NCI-H128 (cell line): Measurements from ENCODE around the gene FEN1.

Experiments used
- DNase-seq: peaks from one replicate; lab custom pipeline; 2025; ENCODE audit not compliant: unreplicated experiment; lab: John Stamatoyannopoulos, UW

The FEN1 gene

DNA sequence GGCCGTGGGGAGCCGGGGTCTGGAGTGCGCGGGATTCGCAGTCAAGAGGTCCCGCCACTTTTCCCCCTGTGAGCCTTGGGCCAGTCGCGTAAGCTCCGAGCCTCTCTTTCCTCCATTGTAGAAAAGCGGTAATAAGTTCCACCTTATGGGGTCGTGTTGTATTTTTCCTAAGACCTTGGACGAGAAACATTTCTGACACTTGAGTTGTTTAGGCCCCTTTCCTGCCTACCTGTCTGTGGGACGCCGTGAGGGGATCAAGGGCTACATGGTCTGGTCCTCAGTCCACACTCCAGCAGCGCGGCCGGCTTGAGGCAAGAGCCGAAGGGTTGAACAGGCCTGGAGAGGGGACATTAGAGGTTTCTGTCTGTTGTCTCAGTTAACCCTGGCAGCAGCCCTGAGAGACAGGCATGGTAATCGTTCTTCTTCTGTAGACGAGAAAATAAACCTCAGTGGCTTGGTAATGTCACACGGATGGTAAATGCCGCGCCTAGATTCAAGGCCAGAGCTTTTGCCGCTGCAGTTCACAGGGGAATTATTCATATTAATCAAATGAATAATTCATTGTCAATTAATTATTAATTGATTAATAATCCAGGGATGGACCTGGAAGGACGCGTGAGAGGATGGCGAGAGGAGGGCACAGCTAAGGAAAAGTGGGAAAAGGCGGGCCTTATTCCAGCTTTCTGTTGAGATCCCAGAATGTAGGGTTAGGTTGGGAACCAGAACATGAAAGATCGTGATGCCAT lies 545 bp downstream of the FEN1 start:
- no peak for DNase-seq

DNA sequence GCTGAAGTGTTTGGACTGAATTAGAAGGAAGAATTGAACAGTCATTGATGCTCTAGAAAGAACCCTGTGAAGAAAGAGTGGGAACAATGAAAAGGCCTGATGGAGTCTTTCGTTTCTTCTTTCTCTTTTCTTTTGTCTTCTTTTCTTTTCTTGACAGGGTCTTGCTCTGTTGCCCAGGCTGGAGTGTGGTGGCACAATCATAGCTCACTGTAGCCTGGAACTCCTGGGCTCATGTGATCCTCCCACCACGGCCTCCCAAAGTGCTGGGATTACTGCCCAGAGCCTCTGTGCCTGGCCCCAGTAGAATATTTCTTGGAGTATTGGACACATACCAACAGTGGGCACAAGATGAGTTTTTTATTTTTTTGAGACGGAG lies 1.1 kb downstream of the FEN1 start:
- no peak for DNase-seq

DNA sequence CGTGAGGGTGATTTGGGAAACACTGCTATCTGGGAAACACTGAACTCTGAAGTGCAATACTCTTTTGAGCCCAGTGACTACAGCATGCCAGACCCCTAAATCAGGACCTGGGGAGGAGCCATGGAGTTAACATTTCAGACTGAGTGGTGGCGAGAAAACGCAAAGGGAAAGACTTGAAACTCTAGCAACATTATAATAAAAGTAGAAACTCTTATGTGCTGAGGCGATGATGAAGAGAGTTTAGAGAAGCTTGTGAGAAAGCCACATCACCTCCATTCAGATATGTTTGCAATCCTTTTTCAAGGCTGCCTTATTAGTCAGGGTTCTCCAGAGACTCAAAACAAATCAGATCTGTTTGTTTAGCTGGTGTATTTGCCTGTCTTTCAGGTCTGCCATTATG lies 1.9 kb downstream of the FEN1 start:
- no peak for DNase-seq

DNA sequence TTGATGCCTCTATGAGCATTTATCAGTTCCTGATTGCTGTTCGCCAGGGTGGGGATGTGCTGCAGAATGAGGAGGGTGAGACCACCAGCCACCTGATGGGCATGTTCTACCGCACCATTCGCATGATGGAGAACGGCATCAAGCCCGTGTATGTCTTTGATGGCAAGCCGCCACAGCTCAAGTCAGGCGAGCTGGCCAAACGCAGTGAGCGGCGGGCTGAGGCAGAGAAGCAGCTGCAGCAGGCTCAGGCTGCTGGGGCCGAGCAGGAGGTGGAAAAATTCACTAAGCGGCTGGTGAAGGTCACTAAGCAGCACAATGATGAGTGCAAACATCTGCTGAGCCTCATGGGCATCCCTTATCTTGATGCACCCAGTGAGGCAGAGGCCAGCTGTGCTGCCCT lies 2.7 kb downstream of the FEN1 start:
- DNase-seq = no peak

DNA sequence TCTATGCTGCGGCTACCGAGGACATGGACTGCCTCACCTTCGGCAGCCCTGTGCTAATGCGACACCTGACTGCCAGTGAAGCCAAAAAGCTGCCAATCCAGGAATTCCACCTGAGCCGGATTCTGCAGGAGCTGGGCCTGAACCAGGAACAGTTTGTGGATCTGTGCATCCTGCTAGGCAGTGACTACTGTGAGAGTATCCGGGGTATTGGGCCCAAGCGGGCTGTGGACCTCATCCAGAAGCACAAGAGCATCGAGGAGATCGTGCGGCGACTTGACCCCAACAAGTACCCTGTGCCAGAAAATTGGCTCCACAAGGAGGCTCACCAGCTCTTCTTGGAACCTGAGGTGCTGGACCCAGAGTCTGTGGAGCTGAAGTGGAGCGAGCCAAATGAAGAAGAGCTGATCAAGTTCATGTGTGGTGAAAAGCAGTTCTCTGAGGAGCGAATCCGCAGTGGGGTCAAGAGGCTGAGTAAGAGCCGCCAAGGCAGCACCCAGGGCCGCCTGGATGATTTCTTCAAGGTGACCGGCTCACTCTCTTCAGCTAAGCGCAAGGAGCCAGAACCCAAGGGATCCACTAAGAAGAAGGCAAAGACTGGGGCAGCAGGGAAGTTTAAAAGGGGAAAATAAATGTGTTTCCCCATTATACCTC lies 3.3 kb downstream of the FEN1 start:
- no peak for DNase-seq

DNA sequence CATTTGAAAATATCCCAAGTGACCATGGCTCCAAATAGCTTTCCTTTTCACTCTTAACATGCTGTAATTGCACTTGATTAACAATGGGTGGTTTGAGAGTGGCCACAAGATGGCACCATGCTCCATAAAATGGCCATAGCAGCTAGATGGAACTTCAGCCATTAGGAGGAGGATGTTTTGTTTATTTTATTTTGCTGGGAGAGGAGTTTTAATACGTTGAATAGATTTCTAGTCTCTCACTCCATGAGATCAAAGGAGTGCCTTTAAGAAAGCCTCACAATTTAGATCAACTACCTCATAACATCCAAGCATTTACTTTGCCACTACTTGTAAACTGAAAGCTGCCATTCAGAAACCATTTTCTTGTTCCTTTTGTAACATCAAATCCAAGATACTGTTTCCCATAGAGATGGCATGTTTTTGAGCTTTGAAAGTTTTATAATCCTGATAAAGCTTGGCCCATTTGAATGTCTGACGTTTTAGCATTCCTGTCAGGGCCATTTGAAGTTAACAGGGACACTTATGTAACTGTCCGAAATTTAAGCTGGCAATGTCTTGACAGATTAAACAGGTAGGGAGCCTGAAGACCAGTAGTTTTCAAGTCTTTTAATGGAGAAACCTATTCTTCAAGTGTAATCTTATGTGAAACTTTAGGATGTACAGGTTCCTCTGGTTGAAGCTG lies 4.7 kb downstream of the FEN1 start:
- peak; percentile 44 for DNase-seq

DNA sequence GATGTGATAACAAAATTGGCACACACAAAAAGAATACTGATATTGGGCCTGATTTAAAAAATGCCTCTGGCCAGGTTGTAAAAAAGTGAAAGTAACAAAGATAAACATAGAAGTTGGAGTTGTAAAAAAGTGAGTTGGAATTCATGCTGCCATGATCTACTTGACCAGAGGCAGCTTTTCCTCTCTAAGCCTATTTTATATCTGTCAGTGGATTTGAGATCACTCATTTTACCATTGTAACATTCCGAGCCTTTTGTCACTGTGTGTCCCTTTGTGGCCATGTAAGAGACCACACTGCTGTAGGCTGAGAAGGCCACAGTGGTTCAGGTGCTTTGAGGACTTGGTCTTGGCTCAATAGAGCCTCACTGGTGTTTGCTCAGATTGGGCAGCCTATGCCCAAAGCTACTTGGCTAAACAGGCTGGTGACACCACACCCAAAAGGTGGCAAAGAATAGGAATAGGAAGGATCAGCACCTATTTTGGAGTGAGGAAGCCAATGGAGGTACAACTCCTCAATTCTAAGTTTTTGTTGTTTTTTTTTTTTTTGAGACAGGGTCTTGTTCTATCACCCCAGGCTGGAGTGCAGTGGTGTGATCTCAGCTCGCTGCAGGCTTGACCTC lies 7.1 kb downstream of the FEN1 start:
- no peak for DNase-seq

DNA sequence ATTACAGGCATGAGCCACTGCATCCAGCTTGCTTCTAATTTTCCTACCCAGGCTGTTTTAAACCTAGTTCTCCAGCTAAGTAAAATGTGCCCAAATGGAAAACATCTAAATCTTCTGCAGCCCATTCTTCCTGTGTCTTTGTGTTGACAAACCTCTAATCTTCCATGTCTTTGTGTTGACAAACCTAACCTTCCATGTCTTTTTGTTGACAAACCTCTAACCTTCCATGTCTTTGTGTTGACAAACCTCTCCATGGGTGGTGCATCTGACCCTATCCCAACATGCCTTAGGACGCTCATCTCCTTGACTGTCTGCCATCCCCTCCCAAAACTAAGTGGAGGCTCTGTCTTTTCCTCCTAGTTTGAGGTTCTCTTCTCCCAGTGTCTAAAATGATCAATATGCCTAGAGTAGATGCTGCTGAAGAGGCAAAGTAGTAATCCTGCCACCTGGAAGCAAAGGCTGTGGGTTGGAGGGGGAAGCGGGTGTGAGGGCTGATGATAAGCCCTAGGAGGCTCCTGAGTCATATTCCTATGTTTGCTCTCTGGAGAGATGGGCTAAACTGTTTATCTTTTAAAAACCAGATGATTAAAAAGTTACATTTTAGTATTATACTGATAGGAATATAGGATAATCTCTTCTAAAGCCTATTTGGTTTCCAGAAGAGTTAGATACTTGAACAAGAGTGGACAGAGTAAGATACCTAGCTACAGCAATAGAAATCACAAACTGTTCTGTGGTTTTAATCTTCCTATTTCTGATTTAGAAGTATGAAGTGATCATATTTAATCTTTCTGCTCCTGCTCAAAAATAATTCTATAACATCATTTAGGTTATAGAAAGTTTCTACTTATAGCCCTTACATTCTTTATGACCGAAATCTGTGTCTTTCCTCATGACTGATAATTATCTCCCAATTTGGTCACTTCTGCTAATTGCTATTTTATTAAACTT lies 7.9 kb downstream of the FEN1 start:
- DNase-seq = no peak

DNA sequence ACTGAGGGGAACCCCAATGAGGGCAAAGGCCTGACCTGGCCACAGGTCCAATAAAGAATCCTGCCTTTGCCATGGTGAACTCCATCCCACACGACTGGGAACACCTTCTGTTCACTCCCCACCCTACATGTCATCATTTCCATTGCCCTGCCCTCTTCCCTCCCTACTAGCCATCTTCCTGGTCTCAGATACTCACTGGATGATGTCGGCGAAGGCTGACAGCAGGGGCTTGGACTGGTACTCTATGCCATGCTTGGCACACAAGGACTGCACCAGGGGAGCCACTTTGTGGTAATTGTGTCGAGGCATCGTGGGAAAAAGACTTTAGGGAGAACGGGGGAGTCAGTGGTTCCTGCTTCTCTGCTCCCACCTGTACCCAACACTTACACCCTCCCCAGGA lies 9.9 kb downstream of the FEN1 start:
- no peak for DNase-seq

DNA sequence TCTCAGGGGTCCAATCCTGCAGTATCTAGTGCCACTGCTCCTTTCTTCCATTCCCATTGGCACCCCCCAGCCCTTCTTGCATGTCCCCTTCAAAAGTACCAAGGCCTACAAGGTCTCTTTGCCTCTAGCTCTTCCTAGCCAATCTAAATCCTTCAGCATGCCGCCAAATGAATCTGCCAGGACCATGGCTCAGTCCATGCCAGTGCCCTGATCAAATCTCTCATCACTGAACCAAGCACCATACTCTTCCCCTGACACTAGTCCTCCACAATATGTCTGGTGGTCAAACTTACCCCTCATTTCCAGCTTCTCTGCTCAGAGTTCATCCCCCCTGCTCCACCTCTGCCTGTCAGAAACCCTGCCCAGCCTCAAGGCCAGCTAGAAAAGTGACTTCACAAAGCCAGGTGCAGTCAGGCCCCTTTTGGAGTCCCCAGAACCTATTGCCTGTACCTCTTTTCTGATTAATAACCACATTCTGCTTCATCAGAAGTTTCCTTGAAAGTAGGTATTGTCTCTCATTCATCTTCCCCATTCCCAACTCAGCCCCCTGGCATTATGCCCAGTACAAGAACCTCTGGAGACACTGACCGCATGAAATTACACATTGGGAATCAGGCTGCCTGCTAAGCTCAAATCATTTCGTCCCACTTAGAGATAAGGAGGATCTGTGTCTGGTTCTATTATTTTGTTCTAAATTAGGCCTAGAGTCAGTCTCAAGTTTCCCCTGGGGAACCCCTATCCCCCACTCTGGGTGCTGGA lies 11.4 kb downstream of the FEN1 start:
- no peak for DNase-seq

DNA sequence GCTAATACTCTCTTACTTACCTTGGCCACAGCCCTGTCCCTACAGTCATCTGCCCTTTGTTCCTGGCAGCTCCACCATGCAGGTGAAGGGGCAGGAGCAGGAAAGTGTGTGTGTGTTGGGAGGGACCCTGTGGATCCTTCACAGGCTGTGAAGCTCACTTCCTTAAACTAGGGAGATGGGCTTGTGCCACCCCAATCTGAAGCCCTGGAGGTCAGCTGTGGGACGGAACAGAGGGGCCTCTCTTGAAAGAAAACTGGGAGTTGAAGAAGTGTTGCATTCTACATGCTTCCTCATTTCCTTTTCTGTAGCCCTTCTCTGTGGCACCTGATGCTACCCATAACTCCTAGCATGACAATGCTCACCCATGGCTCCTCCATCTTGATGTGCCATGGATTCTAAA lies 12.4 kb downstream of the FEN1 start:
- no peak for DNase-seq

DNA sequence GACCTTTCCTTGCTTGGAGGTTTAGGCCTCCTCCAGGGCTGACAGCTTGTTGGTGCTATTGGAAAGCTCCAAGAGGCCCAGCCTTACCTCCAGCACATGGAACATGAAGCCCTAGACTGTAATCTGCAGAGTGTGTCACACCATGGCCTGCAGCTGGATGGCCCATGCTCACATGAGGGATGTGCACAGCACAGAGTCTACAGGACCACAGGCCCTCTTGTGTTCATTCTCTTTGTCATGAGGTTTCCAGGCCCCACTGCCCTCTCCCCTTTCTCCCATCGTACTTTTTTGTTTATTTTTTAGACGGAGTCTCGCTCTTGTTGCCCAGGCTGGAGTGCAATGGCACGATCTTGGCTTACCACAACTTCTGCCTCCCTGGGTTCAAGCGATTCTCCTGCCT lies 14.1 kb downstream of the FEN1 start:
- DNase-seq = no peak

DNA sequence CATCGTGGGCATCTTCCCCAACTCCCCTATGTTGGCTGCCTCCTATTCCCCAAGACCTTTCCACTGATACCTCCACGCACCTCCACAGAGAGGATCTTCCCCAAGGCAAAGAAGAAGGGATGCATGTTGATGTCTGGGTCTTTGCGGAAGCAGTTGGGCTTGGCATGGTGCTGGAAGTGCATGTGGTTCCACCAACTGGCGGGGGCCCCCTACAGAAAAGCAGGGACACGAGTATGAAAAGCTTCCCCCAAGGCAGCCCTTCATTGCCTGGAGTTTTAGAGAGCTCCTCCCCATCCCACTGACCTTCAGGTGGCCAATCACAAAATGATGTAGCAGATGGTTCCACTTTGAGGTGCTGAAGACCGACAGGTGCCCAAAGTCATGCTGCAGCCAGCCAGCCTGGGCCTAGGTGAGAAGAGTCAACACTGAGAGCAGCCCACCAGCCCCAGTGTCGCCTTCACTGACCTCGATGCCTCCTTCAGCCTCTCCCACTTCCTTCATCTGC lies 18.0 kb downstream of the FEN1 start:
- DNase-seq = no peak

DNA sequence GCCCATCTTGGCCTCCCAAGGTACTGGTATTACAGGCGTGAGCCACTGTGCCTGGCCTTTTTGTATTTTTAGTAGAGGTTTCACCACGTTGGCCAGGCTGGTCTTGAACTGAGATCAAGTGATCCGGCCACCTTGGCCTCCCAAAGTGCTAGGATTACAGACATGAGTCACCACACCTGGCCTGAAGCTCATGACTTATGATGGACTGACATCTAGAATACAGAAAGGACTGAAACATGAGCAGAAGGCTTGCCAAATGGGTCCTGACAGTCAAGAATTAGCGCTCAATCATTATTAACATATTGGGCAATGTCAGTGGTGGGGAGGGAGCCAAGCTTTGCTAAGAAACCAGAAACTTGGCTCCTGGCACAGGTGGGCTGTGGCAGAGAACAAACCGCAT lies 19.1 kb downstream of the FEN1 start:
- DNase-seq = no peak

DNA sequence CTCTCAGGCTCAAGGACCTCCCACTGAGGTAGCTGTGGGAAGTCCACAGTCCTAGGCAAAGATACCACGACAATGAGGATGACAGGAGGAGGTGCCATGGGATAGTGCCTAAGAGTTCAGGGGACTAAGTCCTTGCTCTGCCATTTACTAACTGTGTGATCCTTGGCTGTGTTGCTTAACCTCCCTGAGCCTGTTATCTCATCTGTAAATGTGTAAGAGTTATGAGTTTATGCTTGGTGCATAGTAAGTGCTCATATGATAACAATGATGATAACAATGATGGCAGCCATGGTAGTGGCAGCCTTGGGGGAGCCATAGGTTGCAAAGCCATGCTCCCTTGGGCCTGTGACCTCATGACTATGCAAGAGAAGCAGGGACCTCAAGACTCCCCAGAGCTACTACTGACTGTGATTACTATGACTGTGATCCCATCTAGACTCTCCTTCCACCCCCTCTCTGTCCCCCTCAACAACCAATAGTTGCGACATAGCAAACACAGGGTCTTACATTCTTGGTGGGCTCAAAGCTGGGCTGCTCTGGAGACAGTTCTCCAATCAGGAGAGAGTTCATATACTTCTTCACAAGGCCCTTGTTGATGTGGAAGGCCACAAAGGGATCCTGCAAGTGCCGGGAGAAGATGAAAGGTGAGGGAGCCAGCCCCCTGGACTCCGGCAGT lies 20.2 kb downstream of the FEN1 start:
- DNase-seq = no peak

DNA sequence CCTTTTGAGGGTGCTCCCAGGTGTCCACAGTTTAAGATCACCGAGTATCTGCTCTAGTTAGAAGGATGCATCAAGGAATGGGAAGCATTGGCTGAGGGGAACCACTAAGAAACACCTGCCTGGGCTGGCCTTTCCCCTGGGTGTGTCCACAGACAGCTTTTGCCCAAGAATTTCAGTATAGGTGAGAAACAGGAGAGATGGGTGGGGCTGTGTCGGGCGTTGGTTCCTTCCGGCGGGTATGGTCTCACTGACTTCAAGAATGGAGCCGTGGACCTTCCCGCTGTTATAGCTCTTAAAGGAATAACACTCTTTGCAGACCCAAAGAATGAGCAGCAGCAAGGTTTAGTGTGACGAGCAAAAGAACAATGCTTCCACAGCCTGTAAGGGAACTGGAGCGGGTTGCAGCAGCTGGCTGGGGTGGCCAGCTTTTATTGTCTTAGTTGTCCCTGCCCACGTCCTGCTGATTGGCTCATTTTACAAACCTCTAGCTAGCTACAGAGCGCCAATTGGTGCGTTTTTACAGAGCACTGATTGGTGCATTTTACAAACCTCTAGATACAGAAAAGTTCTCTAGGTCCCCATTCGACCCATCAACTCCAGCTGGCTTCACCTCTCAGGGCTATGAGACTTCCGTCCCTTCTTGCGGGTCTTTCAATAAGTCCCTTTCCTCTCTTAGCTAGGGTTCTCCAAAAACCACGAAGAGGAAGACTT lies 21.7 kb downstream of the FEN1 start:
- no peak for DNase-seq

DNA sequence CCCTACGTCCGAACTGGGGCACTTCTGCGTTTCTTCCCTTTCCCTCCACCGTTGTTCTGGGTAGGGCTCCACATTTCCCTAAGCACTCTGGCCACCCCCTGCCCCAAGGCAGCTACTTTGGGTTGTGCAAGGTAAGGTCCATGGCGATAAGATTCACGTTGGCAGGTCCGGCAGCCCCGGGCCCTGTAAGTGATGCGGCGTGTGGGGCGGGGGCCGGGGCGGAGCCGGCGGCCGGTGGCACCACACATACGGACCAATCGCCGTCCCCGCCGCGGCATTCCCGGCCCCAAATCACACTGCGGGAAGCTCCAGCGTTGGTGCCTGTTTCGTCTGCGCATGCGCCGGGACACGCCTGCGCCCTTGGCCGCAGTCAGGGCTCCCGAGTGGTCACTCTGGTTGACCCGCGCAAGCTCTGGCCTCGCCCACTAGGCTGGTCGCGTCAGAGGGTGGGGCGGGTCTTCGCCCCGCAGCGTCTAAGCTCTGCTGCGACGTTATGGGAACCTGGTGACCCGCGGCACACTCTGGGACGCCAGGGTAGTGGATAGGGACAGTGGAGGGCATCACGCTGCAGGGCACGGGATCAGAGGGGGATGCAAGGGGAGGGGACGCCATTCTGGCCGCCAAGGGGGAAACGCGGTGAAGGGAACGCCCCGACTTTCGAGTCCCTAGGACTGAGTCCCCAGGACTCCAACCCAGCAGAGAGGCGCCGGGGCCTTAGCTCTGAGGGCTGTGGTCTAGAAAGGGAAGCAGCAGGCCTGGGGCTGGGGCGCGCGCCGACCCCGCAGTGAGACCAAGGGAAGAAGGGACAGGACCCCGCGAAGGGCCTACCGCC lies 22.5 kb downstream of the FEN1 start:
- DNase-seq = peak; percentile 78
